ENCODE results near the gene UTS2R.

- TF ChIP-seq CTCF (IDR thresholded peaks at IDR 0.05; ENCODE audit: low read depth, low read length) (no peak), EZH2phosphoT487 (IDR thresholded peaks at IDR 0.05; ENCODE audit: low read depth) (no peak)
Measured at GRCh38 chr17:82345151-82345976, 26.2 kb upstream of the UTS2R start.
